Suppressor macrophage treated with lipopolysaccharide for 4 hours (primary cell): ENCODE data around the gene SRPK1.

Experiments used
- DNase-seq: peaks from one replicate; pipeline ENCODE4 v3.0.0-alpha.2; 2020

SRPK1 gene

GRCh38 chr6:35897036-35897435 lies 23.9 kb downstream of the SRPK1 start:
- no peak for DNase-seq

GRCh38 chr6:35896228-35896627 lies 24.7 kb downstream of the SRPK1 start:
- DNase-seq, result no peak

- no peak for DNase-seq
Observed at GRCh38 chr6:35895560-35895959, 25.3 kb downstream of the SRPK1 start.

GRCh38 chr6:35894776-35895175 lies 26.1 kb downstream of the SRPK1 start:
- no peak for DNase-seq

- no peak for DNase-seq
Observed at GRCh38 chr6:35893246-35893645, 27.7 kb downstream of the SRPK1 start.

- no peak for DNase-seq
Observed at GRCh38 chr6:35892482-35892881, 28.4 kb downstream of the SRPK1 start.

GRCh38 chr6:35879151-35879550 lies 41.7 kb downstream of the SRPK1 start:
- no peak for DNase-seq

- no peak for DNase-seq
Observed at GRCh38 chr6:35876902-35877301, 44.0 kb downstream of the SRPK1 start.

GRCh38 chr6:35874730-35875129 lies 46.2 kb downstream of the SRPK1 start:
- no peak for DNase-seq

GRCh38 chr6:35859367-35859766 lies 61.5 kb downstream of the SRPK1 start:
- DNase-seq, result no peak

- DNase-seq, result no peak
Observed at GRCh38 chr6:35857853-35858252, 63.0 kb downstream of the SRPK1 start.

- DNase-seq, result no peak
Observed at GRCh38 chr6:35856250-35856649, 64.6 kb downstream of the SRPK1 start.

- DNase-seq, result no peak
Observed at GRCh38 chr6:35852994-35853393, 67.9 kb downstream of the SRPK1 start.

GRCh38 chr6:35850208-35850607 lies 70.7 kb downstream of the SRPK1 start:
- peak; percentile 39 for DNase-seq

- no peak for DNase-seq
Observed at GRCh38 chr6:35844290-35844689, 76.6 kb downstream of the SRPK1 start.

GRCh38 chr6:35842381-35842780 lies 78.5 kb downstream of the SRPK1 start:
- no peak for DNase-seq

GRCh38 chr6:35839019-35839418 lies 81.9 kb downstream of the SRPK1 start:
- no peak for DNase-seq

GRCh38 chr6:35833536-35833935 lies 87.4 kb downstream of the SRPK1 start:
- DNase-seq, result peak; percentile 26

- no peak for DNase-seq
Observed at GRCh38 chr6:35831257-35832007, 89.5 kb downstream of the SRPK1 start.

- DNase-seq, result no peak
Observed at GRCh38 chr6:35829306-35829705, 91.6 kb downstream of the SRPK1 start.

- no peak for DNase-seq
Observed at GRCh38 chr6:35824552-35825192, 96.2 kb downstream of the SRPK1 start.

GRCh38 chr6:35823601-35824000 lies 97.3 kb downstream of the SRPK1 start:
- DNase-seq, result no peak

- DNase-seq, result no peak
Observed at GRCh38 chr6:35817515-35817914, 103.4 kb downstream of the SRPK1 start.

GRCh38 chr6:35811699-35811995 lies 109.3 kb downstream of the SRPK1 start:
- DNase-seq, result no peak
